Type B pancreatic cell (in vitro differentiated cells): Measurements from ENCODE around the gene JAKMIP1. TPM values are rescaled to one million over a fixed set of nuclear protein-coding genes. Genes with fewer than 3 reads are reported as not detected.
"Not testable (repeated sequence)": the region's sequence is repeated elsewhere in the genome, so short reads cannot be mapped to it uniquely, and the experiment has no call there.

Source experiments
- DNase-seq: peaks from one replicate; pipeline ENCODE4 v3.0.0; 2021; ENCODE audit warnings: mixed read lengths; ENCODE audit not compliant: unreplicated experiment; ENCODE audit errors: extremely low spot score
- H3K27ac Mint-ChIP-seq: 2 replicates; pipeline ENCODE4 v1.8.0; 2021; ENCODE audit warnings: mild to moderate bottlenecking, mixed read lengths
- H3K27me3 Mint-ChIP-seq: 2 replicates; pipeline ENCODE4 v1.8.0; 2021; ENCODE audit warnings: mixed read lengths
- H3K36me3 Mint-ChIP-seq: 2 replicates; pipeline ENCODE4 v1.8.0; 2021; ENCODE audit warnings: mixed read lengths
- H3K4me1 Mint-ChIP-seq: one replicate; pipeline ENCODE4 v1.8.0; 2021; ENCODE audit warnings: mixed read lengths; ENCODE audit not compliant: unreplicated experiment
- H3K4me3 Mint-ChIP-seq: 2 replicates; pipeline ENCODE4 v1.8.0; 2021; ENCODE audit warnings: mild to moderate bottlenecking, mixed read lengths
- H3K9me3 Mint-ChIP-seq: 2 replicates; pipeline ENCODE4 v1.8.0; 2021; ENCODE audit warnings: mixed read lengths
- total RNA-seq: library from RNA; stranded (reverse); gene quantifications from 2 replicates; pipeline ENCODE4 v1.2.1, GENCODE V29; 2021; ENCODE audit warnings: low replicate concordance
- TF ChIP-seq, protein P1 (sequence below): fragments of 200-600 bp; sonication (generic); conservative IDR thresholded peaks from 2 replicates; pipeline ENCODE4 v1.5.0; 2021; ENCODE audit warnings: antibody characterized with exemption, mild to moderate bottlenecking

The JAKMIP1 gene
- total RNA-seq, 1 donor from 2014 or later: 0.89 TPM

DNA sequence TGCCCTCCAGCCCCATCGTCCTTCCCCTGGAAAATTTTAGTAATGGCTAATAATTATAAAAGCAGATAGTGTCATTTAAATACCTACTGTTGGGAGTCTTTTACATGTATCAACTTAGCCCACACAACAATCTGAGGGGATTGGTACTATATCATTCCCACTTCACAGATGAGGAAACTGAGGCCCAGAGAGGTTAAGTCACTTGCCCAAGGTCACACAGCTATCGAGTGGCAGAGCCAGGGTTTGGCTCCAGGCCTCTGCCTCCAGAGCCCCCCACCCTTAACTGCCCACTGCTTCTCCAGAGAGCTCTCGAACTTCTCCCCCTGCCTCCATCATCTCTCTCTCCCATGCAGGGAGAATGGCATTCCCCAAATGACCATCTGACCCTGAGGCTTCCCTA, 189.6 kb downstream of the JAKMIP1 start:
- no peaks in the 10 kb centered on the region for H3K36me3 Mint-ChIP-seq
- peaks cover 65% of the 10 kb centered on the region for H3K27me3 Mint-ChIP-seq
- H3K9me3 Mint-ChIP-seq: no peaks in the 10 kb centered on the region
- no peaks in the 10 kb centered on the region for H3K4me1 Mint-ChIP-seq
- no peak overlapping the region for H3K4me3 Mint-ChIP-seq
- H3K27ac Mint-ChIP-seq: no peak overlapping the region
- DNase-seq: no peak
- TF ChIP-seq, protein P1, sequence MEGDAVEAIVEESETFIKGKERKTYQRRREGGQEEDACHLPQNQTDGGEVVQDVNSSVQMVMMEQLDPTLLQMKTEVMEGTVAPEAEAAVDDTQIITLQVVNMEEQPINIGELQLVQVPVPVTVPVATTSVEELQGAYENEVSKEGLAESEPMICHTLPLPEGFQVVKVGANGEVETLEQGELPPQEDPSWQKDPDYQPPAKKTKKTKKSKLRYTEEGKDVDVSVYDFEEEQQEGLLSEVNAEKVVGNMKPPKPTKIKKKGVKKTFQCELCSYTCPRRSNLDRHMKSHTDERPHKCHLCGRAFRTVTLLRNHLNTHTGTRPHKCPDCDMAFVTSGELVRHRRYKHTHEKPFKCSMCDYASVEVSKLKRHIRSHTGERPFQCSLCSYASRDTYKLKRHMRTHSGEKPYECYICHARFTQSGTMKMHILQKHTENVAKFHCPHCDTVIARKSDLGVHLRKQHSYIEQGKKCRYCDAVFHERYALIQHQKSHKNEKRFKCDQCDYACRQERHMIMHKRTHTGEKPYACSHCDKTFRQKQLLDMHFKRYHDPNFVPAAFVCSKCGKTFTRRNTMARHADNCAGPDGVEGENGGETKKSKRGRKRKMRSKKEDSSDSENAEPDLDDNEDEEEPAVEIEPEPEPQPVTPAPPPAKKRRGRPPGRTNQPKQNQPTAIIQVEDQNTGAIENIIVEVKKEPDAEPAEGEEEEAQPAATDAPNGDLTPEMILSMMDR: no peak

GRCh38 chr4:6009452-6009851, 190.9 kb downstream of the JAKMIP1 start:
- Mint-ChIP-seq H3K4me1 (no peaks in the 10 kb centered on the region), H3K36me3 (no peaks in the 10 kb centered on the region), H3K27me3 (peaks cover 70% of the 10 kb centered on the region), H3K4me3 (no peak overlapping the region), H3K27ac (no peak overlapping the region), H3K9me3 (no peaks in the 10 kb centered on the region)
- TF ChIP-seq, protein P1: no peak
- DNase-seq: no peak

DNA sequence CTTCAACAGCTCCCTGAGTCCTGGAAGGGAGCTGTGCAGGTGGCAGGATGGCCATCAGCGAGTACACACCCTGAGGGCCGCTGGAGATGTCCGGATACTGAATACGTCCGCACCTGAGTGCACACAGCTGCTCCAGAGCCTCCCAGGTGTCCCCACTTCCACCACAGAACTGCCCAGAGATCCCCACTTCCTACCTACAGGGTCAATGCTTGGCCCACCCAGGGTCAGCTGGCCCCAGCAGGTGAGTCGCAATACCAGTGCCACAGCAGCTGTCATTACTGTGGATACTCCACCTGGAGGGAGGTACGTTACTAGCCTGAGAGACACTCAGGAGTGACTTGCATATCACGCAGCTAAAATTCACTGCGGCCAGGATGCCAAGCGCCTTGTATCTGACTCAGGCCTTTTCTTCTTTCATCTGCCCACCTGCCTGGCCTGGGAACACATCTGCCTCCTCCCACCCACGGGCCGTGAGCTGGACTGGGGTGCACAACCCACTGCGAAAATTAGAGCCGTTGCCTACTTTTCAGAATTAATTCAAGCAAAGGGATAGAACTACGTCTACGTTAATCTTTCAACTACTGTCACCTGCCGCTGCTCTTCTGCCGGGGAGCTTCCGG, 191.5 kb downstream of the JAKMIP1 start:
- TF ChIP-seq, protein P1: no peak
- H3K4me3 Mint-ChIP-seq: no peak overlapping the region
- H3K27me3 Mint-ChIP-seq: peaks cover 70% of the 10 kb centered on the region
- DNase-seq: no peak
- no peaks in the 10 kb centered on the region for H3K9me3 Mint-ChIP-seq
- H3K36me3 Mint-ChIP-seq: no peaks in the 10 kb centered on the region
- H3K27ac Mint-ChIP-seq: no peak overlapping the region
- H3K4me1 Mint-ChIP-seq: no peaks in the 10 kb centered on the region

GRCh38 chr4:6008092-6008551, 192.2 kb downstream of the JAKMIP1 start:
- Mint-ChIP-seq H3K9me3 (no peaks in the 10 kb centered on the region), H3K4me1 (no peaks in the 10 kb centered on the region), H3K27ac (no peak overlapping the region), H3K4me3 (no peak overlapping the region), H3K36me3 (no peaks in the 10 kb centered on the region), H3K27me3 (peaks cover 70% of the 10 kb centered on the region)
- no peak for DNase-seq
- TF ChIP-seq, protein P1: peak; percentile 44

DNA sequence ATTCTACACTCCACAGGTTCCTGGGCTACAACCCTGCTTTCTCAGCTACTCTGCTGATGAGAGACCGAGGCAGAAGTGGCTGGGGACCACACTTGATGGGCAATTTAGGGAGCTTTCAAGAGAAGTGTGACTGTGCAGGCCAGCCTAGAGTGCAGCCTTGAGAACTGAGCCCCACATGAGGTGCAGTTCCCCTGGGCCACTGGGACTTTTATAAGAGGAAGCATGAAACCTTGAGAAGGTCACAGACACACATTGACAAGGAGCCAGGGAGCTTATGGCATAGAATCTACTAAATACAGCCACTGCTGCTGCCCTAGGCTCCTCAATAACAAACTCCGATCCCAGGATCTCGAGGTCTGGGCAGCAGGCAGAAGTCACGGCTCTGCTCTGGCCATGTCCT, 195.2 kb downstream of the JAKMIP1 start:
- no peak overlapping the region for H3K27ac Mint-ChIP-seq
- H3K9me3 Mint-ChIP-seq: no peaks in the 10 kb centered on the region
- peaks cover 61% of the 10 kb centered on the region for H3K27me3 Mint-ChIP-seq
- H3K4me3 Mint-ChIP-seq: no peak overlapping the region
- DNase-seq: no peak
- TF ChIP-seq, protein P1: no peak
- H3K36me3 Mint-ChIP-seq: no peaks in the 10 kb centered on the region
- no peaks in the 10 kb centered on the region for H3K4me1 Mint-ChIP-seq

GRCh38 chr4:6003485-6003884, 196.9 kb downstream of the JAKMIP1 start:
- H3K27ac Mint-ChIP-seq, H3K9me3 Mint-ChIP-seq, DNase-seq, H3K4me3 Mint-ChIP-seq, H3K4me1 Mint-ChIP-seq, H3K36me3 Mint-ChIP-seq: not testable (repeated sequence)
- peaks cover 57% of the 10 kb centered on the region for H3K27me3 Mint-ChIP-seq
